CD4-positive, CD25-positive, alpha-beta regulatory T cell (primary cell): Measurements from ENCODE around the gene ZPR1. TPM values are rescaled to one million over a fixed set of nuclear protein-coding genes. Genes with fewer than 3 reads are reported as not detected.

Experiments
- ATAC-seq, 2 donors: fragments of 150-1000 bp; cut with Tn5 transposase; one replicate each; pipeline ENCODE4 v1.10.0; 2021; ENCODE audit warnings: low read depth in 2 of 2, moderate number of reproducible peaks in 2 of 2, moderate library complexity in 1 of 2
- DNase-seq, 3 donors: peaks; one replicate each; pipeline versions ENCODE4 v3.0.0 to v3.0.0-alpha.2; 2012 to 2022; ENCODE audit warnings: mixed read lengths in 1 of 3
- H3K27ac ChIP-seq: one replicate; pipeline ENCODE4 v1.7.0; 2013; ENCODE audit warnings: mild to moderate bottlenecking, low read length; ENCODE audit not compliant: insufficient read depth, poor library complexity, severe bottlenecking
- H3K27me3 ChIP-seq: one replicate; pipeline ENCODE4 v1.7.0; 2013; ENCODE audit warnings: low read length; ENCODE audit not compliant: control insufficient read depth, insufficient read depth
- H3K36me3 ChIP-seq: one replicate; pipeline ENCODE4 v1.7.0; 2013; ENCODE audit warnings: mild to moderate bottlenecking, low read length, moderate library complexity; ENCODE audit not compliant: control insufficient read depth, insufficient read depth
- H3K4me1 ChIP-seq: 2 replicates; pipeline ENCODE4 v1.7.0; 2013; ENCODE audit warnings: mild to moderate bottlenecking, low read length; ENCODE audit not compliant: insufficient read depth, control insufficient read depth, poor library complexity, severe bottlenecking
- H3K4me3 ChIP-seq: one replicate; pipeline ENCODE4 v1.7.0; 2013; ENCODE audit warnings: low read depth, mild to moderate bottlenecking, low read length, moderate library complexity
- H3K9me3 ChIP-seq, 2 experiments: 1 replicate in 1 of 2; 2 replicates in 1 of 2; pipeline ENCODE4 v1.7.0; 2013; ENCODE audit warnings: low read length in 2 of 2, mild to moderate bottlenecking in 1 of 2, moderate library complexity in 1 of 2; ENCODE audit not compliant: control insufficient read depth in 2 of 2
- H3K27ac Mint-ChIP-seq, 3 donors: one replicate each; pipeline ENCODE4 v1.8.0; 2020 to 2022; ENCODE audit warnings: mild to moderate bottlenecking in 3 of 3, mixed read lengths in 3 of 3, moderate library complexity in 2 of 3
- H3K27me3 Mint-ChIP-seq: one replicate; pipeline ENCODE4 v1.8.0; 2022; ENCODE audit warnings: mild to moderate bottlenecking, mixed read lengths
- H3K36me3 Mint-ChIP-seq: one replicate; pipeline ENCODE4 v1.8.0; 2020; ENCODE audit warnings: mixed read lengths
- H3K4me1 Mint-ChIP-seq, 4 donors: one replicate each; pipeline ENCODE4 v1.8.0; 2020 to 2022; ENCODE audit warnings: mixed read lengths in 4 of 4, mild to moderate bottlenecking in 1 of 4
- H3K4me3 Mint-ChIP-seq, 4 donors: one replicate each; pipeline ENCODE4 v1.8.0; 2020 to 2022; ENCODE audit warnings: mild to moderate bottlenecking in 4 of 4, mixed read lengths in 4 of 4, moderate library complexity in 3 of 4
- H3K9me3 Mint-ChIP-seq, 7 donors: one replicate each; pipeline ENCODE4 v1.8.0; 2020 to 2022; ENCODE audit warnings: mixed read lengths in 7 of 7, mild to moderate bottlenecking in 3 of 7, moderate library complexity in 2 of 7
- polyA plus RNA-seq, 4 donors: library from polyadenylated mRNA; unstranded; fragments of 300-500 nt; fragmentation: Illumina TruSeq; gene quantifications; one replicate each; pipeline ENCODE4 v1.2.3, GENCODE V29; 2021
- total RNA-seq: library from RNA; stranded (reverse); gene quantifications from one replicate; pipeline ENCODE4 v1.2.3, GENCODE V29; 2022

ZPR1 gene
- total and polyA plus RNA-seq, 5 donors from 2014 or later, result 43.4 to 99.8 (median 45.1) TPM

DNA sequence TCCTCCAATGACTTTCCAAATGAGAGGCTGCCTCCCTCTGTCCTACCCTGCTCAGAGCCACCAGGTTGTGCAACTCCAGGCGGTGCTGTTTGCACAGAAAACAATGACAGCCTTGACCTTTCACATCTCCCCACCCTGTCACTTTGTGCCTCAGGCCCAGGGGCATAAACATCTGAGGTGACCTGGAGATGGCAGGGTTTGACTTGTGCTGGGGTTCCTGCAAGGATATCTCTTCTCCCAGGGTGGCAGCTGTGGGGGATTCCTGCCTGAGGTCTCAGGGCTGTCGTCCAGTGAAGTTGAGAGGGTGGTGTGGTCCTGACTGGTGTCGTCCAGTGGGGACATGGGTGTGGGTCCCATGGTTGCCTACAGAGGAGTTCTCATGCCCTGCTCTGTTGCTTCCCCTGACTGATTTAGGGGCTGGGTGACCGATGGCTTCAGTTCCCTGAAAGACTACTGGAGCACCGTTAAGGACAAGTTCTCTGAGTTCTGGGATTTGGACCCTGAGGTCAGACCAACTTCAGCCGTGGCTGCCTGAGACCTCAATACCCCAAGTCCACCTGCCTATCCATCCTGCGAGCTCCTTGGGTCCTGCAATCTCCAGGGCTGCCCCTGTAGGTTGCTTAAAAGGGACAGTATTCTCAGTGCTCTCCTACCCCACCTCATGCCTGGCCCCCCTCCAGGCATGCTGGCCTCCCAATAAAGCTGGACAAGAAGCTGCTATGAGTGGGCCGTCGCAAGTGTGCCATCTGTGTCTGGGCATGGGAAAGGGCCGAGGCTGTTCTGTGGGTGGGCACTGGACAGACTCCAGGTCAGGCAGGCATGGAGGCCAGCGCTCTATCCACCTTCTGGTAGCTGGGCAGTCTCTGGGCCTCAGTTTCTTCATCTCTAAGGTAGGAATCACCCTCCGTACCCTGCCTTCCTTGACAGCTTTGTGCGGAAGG is 44.8 kb upstream of the ZPR1 start:
- Mint-ChIP-seq H3K4me1 (peaks cover 0 to 19% (median 11%) of the 10 kb centered on the region in 4 donors), H3K36me3 (no peaks in the 10 kb centered on the region)

DNA sequence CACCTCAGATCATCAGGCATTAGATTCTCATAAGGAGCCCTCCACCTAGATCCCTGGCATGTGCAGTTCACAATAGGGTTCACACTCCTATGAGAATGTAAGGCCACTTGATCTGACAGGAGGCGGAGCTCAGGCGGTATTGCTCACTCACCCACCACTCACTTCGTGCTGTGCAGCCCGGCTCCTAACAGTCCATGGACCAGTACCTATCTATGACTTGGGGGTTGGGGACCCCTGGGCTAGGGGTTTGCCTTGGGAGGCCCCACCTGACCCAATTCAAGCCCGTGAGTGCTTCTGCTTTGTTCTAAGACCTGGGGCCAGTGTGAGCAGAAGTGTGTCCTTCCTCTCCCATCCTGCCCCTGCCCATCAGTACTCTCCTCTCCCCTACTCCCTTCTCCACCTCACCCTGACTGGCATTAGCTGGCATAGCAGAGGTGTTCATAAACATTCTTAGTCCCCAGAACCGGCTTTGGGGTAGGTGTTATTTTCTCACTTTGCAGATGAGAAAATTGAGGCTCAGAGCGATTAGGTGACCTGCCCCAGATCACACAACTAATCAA is 44.0 kb upstream of the ZPR1 start:
- H3K9me3 ChIP-seq, result no peaks in the 10 kb centered on the region
- H3K27ac ChIP-seq, result no peak overlapping the region
- H3K27me3 ChIP-seq, result no peaks in the 10 kb centered on the region
- no peaks in the 10 kb centered on the region for H3K36me3 ChIP-seq
- peaks cover 10% of the 10 kb centered on the region for H3K4me1 ChIP-seq
- H3K4me3 ChIP-seq, result no peak overlapping the region
- ATAC-seq, result no peak
- no peak overlapping the region for H3K27ac Mint-ChIP-seq
- no peak for DNase-seq
- H3K9me3 Mint-ChIP-seq, result no peaks in the 10 kb centered on the region
- no peak overlapping the region for H3K4me3 Mint-ChIP-seq
- no peaks in the 10 kb centered on the region for H3K36me3 Mint-ChIP-seq
- H3K27me3 Mint-ChIP-seq, result no peaks in the 10 kb centered on the region
- peaks cover 0 to 19% (median 11%) of the 10 kb centered on the region in 4 donors for H3K4me1 Mint-ChIP-seq

More for the DNA sequence above, 44.8 kb upstream of the ZPR1 start:
- DNase-seq (no peak), ATAC-seq (no peak)
- H3K27ac Mint-ChIP-seq, result peak overlapping the region in 1 of 3 donors; percentile 26
- peaks cover 10% of the 10 kb centered on the region for H3K4me1 ChIP-seq
- H3K27me3 Mint-ChIP-seq, result no peaks in the 10 kb centered on the region
- H3K4me3 ChIP-seq, result no peak overlapping the region
- no peak overlapping the region for H3K27ac ChIP-seq
- no peaks in the 10 kb centered on the region for H3K9me3 Mint-ChIP-seq
- no peaks in the 10 kb centered on the region for H3K36me3 ChIP-seq
- no peaks in the 10 kb centered on the region for H3K9me3 ChIP-seq
- no peak overlapping the region for H3K4me3 Mint-ChIP-seq
- no peaks in the 10 kb centered on the region for H3K27me3 ChIP-seq

DNA sequence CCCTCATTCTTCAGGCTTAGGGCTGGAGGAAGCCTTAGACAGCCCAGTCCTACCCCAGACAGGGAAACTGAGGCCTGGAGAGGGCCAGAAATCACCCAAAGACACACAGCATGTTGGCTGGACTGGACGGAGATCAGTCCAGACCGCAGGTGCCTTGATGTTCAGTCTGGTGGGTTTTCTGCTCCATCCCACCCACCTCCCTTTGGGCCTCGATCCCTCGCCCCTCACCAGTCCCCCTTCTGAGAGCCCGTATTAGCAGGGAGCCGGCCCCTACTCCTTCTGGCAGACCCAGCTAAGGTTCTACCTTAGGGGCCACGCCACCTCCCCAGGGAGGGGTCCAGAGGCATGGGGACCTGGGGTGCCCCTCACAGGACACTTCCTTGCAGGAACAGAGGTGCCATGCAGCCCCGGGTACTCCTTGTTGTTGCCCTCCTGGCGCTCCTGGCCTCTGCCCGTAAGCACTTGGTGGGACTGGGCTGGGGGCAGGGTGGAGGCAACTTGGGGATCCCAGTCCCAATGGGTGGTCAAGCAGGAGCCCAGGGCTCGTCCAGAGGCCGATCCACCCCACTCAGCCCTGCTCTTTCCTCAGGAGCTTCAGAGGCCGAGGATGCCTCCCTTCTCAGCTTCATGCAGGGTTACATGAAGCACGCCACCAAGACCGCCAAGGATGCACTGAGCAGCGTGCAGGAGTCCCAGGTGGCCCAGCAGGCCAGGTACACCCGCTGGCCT is 42.5 kb upstream of the ZPR1 start:
- no peak overlapping the region for H3K4me3 ChIP-seq
- H3K4me3 Mint-ChIP-seq, result no peak overlapping the region
- ATAC-seq, result no peak

DNA sequence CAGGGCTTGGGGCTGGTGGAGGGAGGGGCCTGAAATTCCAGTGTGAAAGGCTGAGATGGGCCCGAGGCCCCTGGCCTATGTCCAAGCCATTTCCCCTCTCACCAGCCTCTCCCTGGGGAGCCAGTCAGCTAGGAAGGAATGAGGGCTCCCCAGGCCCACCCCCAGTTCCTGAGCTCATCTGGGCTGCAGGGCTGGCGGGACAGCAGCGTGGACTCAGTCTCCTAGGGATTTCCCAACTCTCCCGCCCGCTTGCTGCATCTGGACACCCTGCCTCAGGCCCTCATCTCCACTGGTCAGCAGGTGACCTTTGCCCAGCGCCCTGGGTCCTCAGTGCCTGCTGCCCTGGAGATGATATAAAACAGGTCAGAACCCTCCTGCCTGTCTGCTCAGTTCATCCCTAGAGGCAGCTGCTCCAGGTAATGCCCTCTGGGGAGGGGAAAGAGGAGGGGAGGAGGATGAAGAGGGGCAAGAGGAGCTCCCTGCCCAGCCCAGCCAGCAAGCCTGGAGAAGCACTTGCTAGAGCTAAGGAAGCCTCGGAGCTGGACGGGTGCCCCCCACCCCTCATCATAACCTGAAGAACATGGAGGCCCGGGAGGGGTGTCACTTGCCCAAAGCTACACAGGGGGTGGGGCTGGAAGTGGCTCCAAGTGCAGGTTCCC is 41.8 kb upstream of the ZPR1 start, which contains the start of gene APOC3:
APOC3 (plus strand) TSS at position 383 of the 659 bp plus-strand sequence. CDS start 676 bp downstream, outside the sequence.
- DNase-seq, result no peak
- H3K9me3 ChIP-seq, result no peaks in the 10 kb centered on the region
- H3K4me3 ChIP-seq, result no peak within 1 kb of the TSS
- ATAC-seq, result no peak
- Mint-ChIP-seq H3K27me3 (no peaks in the 10 kb centered on the region), H3K4me3 (no peak within 1 kb of the TSS), H3K27ac (no peak within 1 kb of the TSS), H3K4me1 (peaks cover 0 to 4% (median under 1%) of the 10 kb centered on the region in 4 donors), H3K9me3 (no peaks in the 10 kb centered on the region), H3K36me3 (no peaks in the 10 kb centered on the region)
- no peaks in the 10 kb centered on the region for H3K4me1 ChIP-seq
- no peaks in the 10 kb centered on the region for H3K27me3 ChIP-seq
- H3K27ac ChIP-seq, result no peak within 1 kb of the TSS
- H3K36me3 ChIP-seq, result no peaks in the 10 kb centered on the region

More for the DNA sequence above, 42.5 kb upstream of the ZPR1 start:
- Mint-ChIP-seq H3K36me3 (no peaks in the 10 kb centered on the region), H3K9me3 (no peaks in the 10 kb centered on the region), H3K4me1 (peaks cover 0 to 11% (median 5%) of the 10 kb centered on the region in 4 donors), H3K27me3 (no peaks in the 10 kb centered on the region), H3K27ac (no peak overlapping the region)
- Histone ChIP-seq H3K36me3 (no peaks in the 10 kb centered on the region), H3K4me1 (peaks cover 2% of the 10 kb centered on the region), H3K9me3 (no peaks in the 10 kb centered on the region), H3K27me3 (no peaks in the 10 kb centered on the region), H3K27ac (no peak overlapping the region)
- no peak for DNase-seq

DNA sequence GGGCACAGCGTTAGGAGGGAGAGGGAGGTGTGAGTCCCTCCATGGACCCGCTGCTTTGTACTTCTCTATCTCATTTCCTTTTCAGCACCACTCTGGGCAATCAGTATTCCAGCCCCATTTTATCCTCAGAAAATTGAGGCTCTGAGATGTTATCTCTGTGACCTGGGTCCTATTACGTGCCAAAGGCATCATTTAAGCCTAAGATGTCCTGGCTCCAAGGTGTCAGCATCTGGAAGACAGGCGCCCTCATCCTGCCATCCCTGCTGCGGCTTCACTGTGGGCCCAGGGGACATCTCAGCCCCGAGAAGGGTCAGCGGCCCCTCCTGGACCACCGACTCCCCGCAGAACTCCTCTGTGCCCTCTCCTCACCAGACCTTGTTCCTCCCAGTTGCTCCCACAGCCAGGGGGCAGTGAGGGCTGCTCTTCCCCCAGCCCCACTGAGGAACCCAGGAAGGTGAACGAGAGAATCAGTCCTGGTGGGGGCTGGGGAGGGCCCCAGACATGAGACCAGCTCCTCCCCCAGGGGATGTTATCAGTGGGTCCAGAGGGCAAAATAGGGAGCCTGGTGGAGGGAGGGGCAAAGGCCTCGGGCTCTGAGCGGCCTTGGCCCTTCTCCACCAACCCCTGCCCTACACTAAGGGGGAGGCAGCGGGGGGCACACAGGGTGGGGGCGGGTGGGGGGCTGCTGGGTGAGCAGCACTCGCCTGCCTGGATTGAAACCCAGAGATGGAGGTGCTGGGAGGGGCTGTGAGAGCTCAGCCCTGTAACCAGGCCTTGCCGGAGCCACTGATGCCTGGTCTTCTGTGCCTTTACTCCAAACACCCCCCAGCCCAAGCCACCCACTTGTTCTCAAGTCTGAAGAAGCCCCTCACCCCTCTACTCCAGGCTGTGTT is 41.1 kb upstream of the ZPR1 start:
- no peak for ATAC-seq

DNA sequence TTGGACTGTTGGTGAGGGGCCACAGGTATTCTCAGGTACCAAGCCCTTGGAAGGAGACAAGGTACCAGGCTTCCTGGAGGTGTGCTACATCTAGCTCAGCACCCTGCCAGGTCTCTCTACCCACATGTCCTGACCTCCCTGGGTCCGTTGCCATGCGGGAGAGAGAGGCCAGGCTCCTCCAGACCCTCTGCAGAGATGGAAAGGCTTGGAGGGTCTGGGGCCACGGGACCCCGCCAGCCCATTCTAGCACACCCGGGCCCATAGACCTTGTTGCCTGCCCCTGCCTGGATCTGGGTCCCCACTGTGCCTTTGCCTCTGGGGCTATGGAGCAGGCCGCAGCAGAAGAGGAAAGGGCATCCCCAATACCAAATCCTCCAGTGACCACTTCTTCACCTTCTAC is 39.6 kb upstream of the ZPR1 start:
- H3K27me3 ChIP-seq, result no peaks in the 10 kb centered on the region
- no peaks in the 10 kb centered on the region for H3K9me3 ChIP-seq
- ATAC-seq (no peak), DNase-seq (no peak)
- no peaks in the 10 kb centered on the region for H3K27me3 Mint-ChIP-seq
- peak overlapping the region in 1 of 3 donors; percentile 67 for H3K27ac Mint-ChIP-seq
- no peaks in the 10 kb centered on the region for H3K9me3 Mint-ChIP-seq
- H3K36me3 Mint-ChIP-seq, result no peaks in the 10 kb centered on the region
- H3K4me3 Mint-ChIP-seq, result no peak overlapping the region
- no peaks in the 10 kb centered on the region for H3K4me1 Mint-ChIP-seq
- H3K4me3 ChIP-seq, result no peak overlapping the region
- no peaks in the 10 kb centered on the region for H3K36me3 ChIP-seq
- no peaks in the 10 kb centered on the region for H3K4me1 ChIP-seq
- no peak overlapping the region for H3K27ac ChIP-seq

More for the DNA sequence above, 41.1 kb upstream of the ZPR1 start:
- H3K27me3 ChIP-seq, result no peaks in the 10 kb centered on the region
- H3K4me1 ChIP-seq, result no peaks in the 10 kb centered on the region
- H3K4me1 Mint-ChIP-seq, result no peaks in the 10 kb centered on the region
- no peaks in the 10 kb centered on the region for H3K27me3 Mint-ChIP-seq
- no peaks in the 10 kb centered on the region for H3K36me3 ChIP-seq
- H3K9me3 ChIP-seq, result no peaks in the 10 kb centered on the region
- DNase-seq, result no peak
- H3K9me3 Mint-ChIP-seq, result no peaks in the 10 kb centered on the region
- H3K27ac Mint-ChIP-seq, result no peak overlapping the region
- no peak overlapping the region for H3K27ac ChIP-seq
- no peaks in the 10 kb centered on the region for H3K36me3 Mint-ChIP-seq
- no peak overlapping the region for H3K4me3 Mint-ChIP-seq
- no peak overlapping the region for H3K4me3 ChIP-seq
